TTC549 (cell line): ENCODE measurements around the gene GAGE12H.
"Not testable (repeated sequence)": the region's sequence is repeated elsewhere in the genome, so short reads cannot be mapped to it uniquely, and the experiment has no call there.

ENCODE experiments used
- FAIRE-seq: peaks from 2 replicates; lab custom pipeline; 2012; peaks lifted over from hg19 to GRCh38; lab: Jason Lieb, UNC

The GAGE12H gene, protein sequence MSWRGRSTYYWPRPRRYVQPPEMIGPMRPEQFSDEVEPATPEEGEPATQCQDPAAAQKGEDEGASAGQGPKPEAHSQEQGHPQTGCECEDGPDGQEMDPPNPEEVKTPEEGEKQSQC

GRCh38 chrX:49579649-49580048, at the start of gene GAGE12H:
Gene GAGE12H (plus strand): TSS chrX:49579949. CDS start chrX:49581104, 1,155 bp downstream.
- FAIRE-seq: not testable (repeated sequence)

GRCh38 chrX:49531877-49532276, 47.9 kb upstream of the GAGE12H start, which contains the start of gene GAGE12C:
Gene GAGE12C (plus strand): TSS chrX:49532177. CDS start chrX:49533332, 1,155 bp downstream.
- not testable (repeated sequence) for FAIRE-seq

DNA sequence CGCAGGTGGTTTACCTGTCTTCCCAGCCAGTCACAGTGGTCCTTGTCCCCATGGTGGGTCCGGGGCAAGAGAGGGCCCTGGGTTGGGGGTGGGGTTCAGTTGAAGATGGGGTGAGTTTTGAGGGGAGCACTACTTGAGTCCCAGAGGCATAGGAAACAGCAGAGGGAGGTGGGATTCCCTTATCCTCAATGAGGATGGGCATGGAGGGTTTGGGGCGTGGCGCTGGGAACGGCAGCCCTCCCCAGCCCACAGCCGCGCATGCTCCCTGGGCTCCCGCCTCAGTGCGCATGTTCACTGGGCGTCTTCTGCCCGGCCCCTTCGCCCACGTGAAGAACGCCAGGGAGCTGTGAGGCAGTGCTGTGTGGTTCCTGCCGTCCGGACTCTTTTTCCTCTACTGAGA, 38.3 kb upstream of the GAGE12H start, which contains the start of gene GAGE12D:
GAGE12D (plus strand) TSS at position 301 of the 400 bp plus-strand sequence. CDS start 1,155 bp downstream, outside the sequence.
- FAIRE-seq: not testable (repeated sequence)

GRCh38 chrX:49550989-49551388, 28.8 kb upstream of the GAGE12H start, which contains the start of gene GAGE12E:
Gene GAGE12E (plus strand): TSS chrX:49551289. CDS start chrX:49552444, 1,155 bp downstream.
- FAIRE-seq: not testable (repeated sequence)

- not testable (repeated sequence) for FAIRE-seq
Measured at GRCh38 chrX:49560542-49560941, 19.2 kb upstream of the GAGE12H start, which contains the start of gene GAGE12F. Gene GAGE12F (plus strand): TSS chrX:49560842. CDS start chrX:49561997, 1,155 bp downstream.

DNA sequence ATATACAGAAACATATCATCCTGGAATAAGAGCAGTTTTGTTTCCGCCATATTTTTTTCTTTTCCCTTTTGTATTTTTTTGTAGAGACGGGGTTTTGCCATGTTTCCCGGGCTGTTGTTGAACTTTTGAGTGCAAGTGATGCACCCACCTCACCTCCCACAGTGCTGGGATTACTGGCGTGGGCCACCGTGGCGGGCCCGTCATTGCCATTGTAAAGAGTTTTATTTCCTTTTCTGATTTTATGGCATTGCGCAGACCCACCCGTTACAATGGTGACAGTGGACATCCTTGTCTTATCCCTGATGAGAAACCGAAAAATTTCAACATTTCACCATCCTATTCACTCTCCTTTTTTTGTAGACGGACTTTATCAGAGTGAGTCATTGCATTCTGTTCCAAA, 11.0 kb upstream of the GAGE12H start:
- not testable (repeated sequence) for FAIRE-seq

- not testable (repeated sequence) for FAIRE-seq
Measured at GRCh38 chrX:49569152-49569551, 10.6 kb upstream of the GAGE12H start.

DNA sequence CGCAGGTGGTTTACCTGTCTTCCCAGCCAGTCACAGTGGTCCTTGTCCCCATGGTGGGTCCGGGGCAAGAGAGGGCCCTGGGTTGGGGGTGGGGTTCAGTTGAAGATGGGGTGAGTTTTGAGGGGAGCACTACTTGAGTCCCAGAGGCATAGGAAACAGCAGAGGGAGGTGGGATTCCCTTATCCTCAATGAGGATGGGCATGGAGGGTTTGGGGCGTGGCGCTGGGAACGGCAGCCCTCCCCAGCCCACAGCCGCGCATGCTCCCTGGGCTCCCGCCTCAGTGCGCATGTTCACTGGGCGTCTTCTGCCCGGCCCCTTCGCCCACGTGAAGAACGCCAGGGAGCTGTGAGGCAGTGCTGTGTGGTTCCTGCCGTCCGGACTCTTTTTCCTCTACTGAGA, 9.6 kb upstream of the GAGE12H start, which contains the start of gene GAGE12G:
GAGE12G (plus strand) TSS at position 301 of the 400 bp plus-strand sequence. CDS start 1,155 bp downstream, outside the sequence.
- not testable (repeated sequence) for FAIRE-seq

- not testable (repeated sequence) for FAIRE-seq
Measured at GRCh38 chrX:49589196-49589595, 9.4 kb downstream of the GAGE12H start, which contains the start of gene GAGE2A. Gene GAGE2A (plus strand): TSS chrX:49589496. CDS start chrX:49590651, 1,155 bp downstream.

DNA sequence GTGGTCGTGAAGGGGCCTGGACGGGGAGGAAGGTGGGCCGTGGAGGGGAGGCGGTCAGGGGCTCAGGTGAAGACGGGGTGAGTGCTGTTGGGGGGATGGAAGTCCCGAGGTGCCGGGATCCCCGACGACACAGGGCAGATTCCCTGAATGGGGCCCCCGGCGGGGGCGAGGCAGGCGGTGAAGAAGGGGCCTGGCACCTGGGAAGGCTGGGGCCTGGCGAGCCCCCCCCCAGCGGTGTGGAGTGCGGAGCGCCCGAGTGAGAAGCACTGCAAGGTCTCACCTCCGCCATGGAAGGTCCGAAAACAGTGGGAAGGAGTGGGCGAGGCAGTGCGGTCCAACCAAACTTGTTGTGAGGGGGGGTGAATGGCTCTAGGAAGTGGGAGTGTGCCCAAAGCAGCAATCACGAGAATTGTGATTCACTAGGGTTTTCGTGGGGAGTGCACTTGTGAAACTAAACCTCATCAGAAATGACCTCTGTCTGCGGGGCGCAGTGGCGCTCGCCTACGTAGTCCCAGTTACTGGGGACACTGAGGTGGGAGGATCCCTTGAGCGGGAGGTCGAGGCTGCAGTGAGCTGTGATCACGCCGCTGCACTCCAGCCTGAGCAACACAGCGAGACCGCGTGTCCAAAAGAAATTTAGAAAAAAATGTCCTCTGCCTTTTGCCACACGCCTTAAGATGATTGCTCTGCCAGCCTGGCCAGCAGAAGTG, 10.2 kb downstream of the GAGE12H start:
- not testable (repeated sequence) for FAIRE-seq

- not testable (repeated sequence) for FAIRE-seq
Measured at GRCh38 chrX:49590488-49590887, 10.7 kb downstream of the GAGE12H start.

GRCh38 chrX:49598720-49599119, 19.0 kb downstream of the GAGE12H start, which contains the start of gene GAGE1:
Gene GAGE1 (plus strand): TSS chrX:49599020. CDS start chrX:49600175, 1,155 bp downstream.
- FAIRE-seq: not testable (repeated sequence)

GRCh38 chrX:49610718-49611310, 31.1 kb downstream of the GAGE12H start:
- no peak for FAIRE-seq

GRCh38 chrX:49618574-49618973, 38.8 kb downstream of the GAGE12H start:
- FAIRE-seq: no peak

- FAIRE-seq: no peak
Measured at GRCh38 chrX:49627086-49627777, 47.5 kb downstream of the GAGE12H start.
